Prostate gland (tissue), 2 donors: ENCODE measurements around the gene PNPLA7. TPM values are rescaled to one million over a fixed set of nuclear protein-coding genes. Genes with fewer than 3 reads are reported as not detected.

Experiments used
- DNase-seq: peaks from one replicate; pipeline ENCODE4 v3.0.0-alpha.2; 2019; ENCODE audit warnings: low spot score
- H3K27ac ChIP-seq, 2 donors: fragments of 200-600 bp; sonication (generic); 2 replicates each; pipeline ENCODE4 v1.5.1; 2017 to 2019
- H3K27me3 ChIP-seq: fragments of 200-600 bp; sonication (generic); replicated peaks from 2 replicates; pipeline ENCODE4 v1.5.1; 2019; ENCODE audit not compliant: insufficient read depth
- H3K36me3 ChIP-seq, 2 donors: fragments of 200-600 bp; sonication (generic); 1 replicate in 1 of 2; 2 replicates in 1 of 2; pipeline versions ENCODE4 v1.5.1 to v1.8.1; 2017 to 2019
- H3K4me1 ChIP-seq: fragments of 200-600 bp; sonication (generic); replicated peaks from 2 replicates; pipeline ENCODE4 v1.5.1; 2019
- H3K4me3 ChIP-seq, 2 donors: fragments of 200-600 bp; sonication (generic); 2 replicates each; pipeline ENCODE4 v1.5.1; 2017 to 2019
- H3K9me3 ChIP-seq: fragments of 200-600 bp; sonication (generic); 2 replicates; pipeline ENCODE4 v1.5.1; 2017
- CTCF ChIP-seq, 4 experiments: fragments of 200-600 bp in 2 of 4; fragments of 450-650 bp in 2 of 4; sonication (generic) in 2 of 4; IDR thresholded peaks; 1 replicate in 3 of 4; 2 replicates in 1 of 4; pipeline ENCODE4 v1.5.1; 2016 to 2019; ENCODE audit warnings: antibody characterized with exemption in 4 of 4, mild to moderate bottlenecking in 2 of 4, moderate library complexity in 2 of 4
- POLR2A ChIP-seq: fragments of 450-650 bp; IDR thresholded peaks from one replicate; pipeline ENCODE4 v1.6.1; 2016; ENCODE audit warnings: antibody characterized with exemption, mild to moderate bottlenecking
- POLR2AphosphoS5 ChIP-seq: sonication (generic); formaldehyde crosslinking; IDR thresholded peaks from one replicate; pipeline ENCODE4 v1.6.1; 2017; ENCODE audit warnings: antibody characterized with exemption
- WGBS: methylation state at CpG from one replicate; pipeline ENCODE4 v1.1.5; 2018; 5-methylcytosine and 5-hydroxymethylcytosine counted together
- intact Hi-C: fragments of 100-400 bp; cut with DNase I; formaldehyde crosslinking; loops from one replicate; pipeline ENCODE4 v1.14.2; 2022
- total RNA-seq, 2 donors: library from RNA; depleted of rRNA; stranded (reverse); fragments of >200 nt; gene quantifications; one replicate each; pipeline ENCODE4 v1.1.0, GENCODE V29; 2016

PNPLA7 gene
- total RNA-seq, 2 donors from 2014 or later, result 34.2 to 64.3 TPM

GRCh38 chr9:137531099-137531765, 19.0 kb downstream of the PNPLA7 start:
- H3K9me3 ChIP-seq, result no peaks in the 10 kb centered on the region
- H3K27ac ChIP-seq, result no peak overlapping the region
- peaks cover 4% of the 10 kb centered on the region for H3K4me1 ChIP-seq
- H3K27me3 ChIP-seq, result no peaks in the 10 kb centered on the region
- no peaks in the 10 kb centered on the region for H3K36me3 ChIP-seq
- 68% methylated on average over 17 of the region's 17 CpGs for whole genome bisulfite sequencing
- DNase-seq, result no peak
- intact Hi-C loops, result no loop called here
- no peak overlapping the region for H3K4me3 ChIP-seq
- no peak for TF ChIP-seq POLR2A
- no peak for TF ChIP-seq POLR2AphosphoS5
- TF ChIP-seq CTCF (IDR thresholded peaks at IDR 0.05), result no peak

GRCh38 chr9:137530331-137530730, 19.9 kb downstream of the PNPLA7 start:
- DNase-seq, result no peak
- TF ChIP-seq POLR2AphosphoS5, result no peak
- 81% methylated on average over 5 of the region's 5 CpGs for WGBS
- H3K9me3 ChIP-seq, result no peaks in the 10 kb centered on the region
- no peaks in the 10 kb centered on the region for H3K36me3 ChIP-seq
- H3K4me3 ChIP-seq, result no peak overlapping the region
- no peaks in the 10 kb centered on the region for H3K27me3 ChIP-seq
- H3K27ac ChIP-seq, result no peak overlapping the region
- intact Hi-C loops, result no loop called here
- H3K4me1 ChIP-seq, result peaks cover 4% of the 10 kb centered on the region

GRCh38 chr9:137524981-137525317, 25.3 kb downstream of the PNPLA7 start:
- 82% methylated on average over 5 of the region's 5 CpGs for WGBS
- Histone ChIP-seq H3K4me1 (no peaks in the 10 kb centered on the region), H3K36me3 (no peaks in the 10 kb centered on the region), H3K27ac (no peak overlapping the region), H3K4me3 (no peak overlapping the region), H3K9me3 (no peaks in the 10 kb centered on the region), H3K27me3 (no peaks in the 10 kb centered on the region)
- TF ChIP-seq POLR2AphosphoS5 (no peak), CTCF (IDR thresholded peaks at IDR 0.05) (no peak), POLR2A (no peak)
- intact Hi-C loops, result loop anchor here (5.0 to 10.0 kb wide), 2 partner anchors 98 to 230 kb away; no protein-coding TSS in a partner anchor
- DNase-seq, result no peak

- Histone ChIP-seq H3K27me3 (no peaks in the 10 kb centered on the region), H3K27ac (no peak overlapping the region), H3K36me3 (no peaks in the 10 kb centered on the region), H3K4me3 (no peak overlapping the region), H3K9me3 (no peaks in the 10 kb centered on the region), H3K4me1 (no peaks in the 10 kb centered on the region)
- DNase-seq, result no peak
- WGBS, result 92% methylated on average over 33 of the region's 33 CpGs
- TF ChIP-seq CTCF (IDR thresholded peaks at IDR 0.05) (no peak), POLR2AphosphoS5 (no peak), POLR2A (no peak)
- intact Hi-C loops, result loop anchor here (5.0 to 10.0 kb wide), 2 partner anchors 97 to 230 kb away; no protein-coding TSS in a partner anchor
These were observed 25.8 kb downstream of the PNPLA7 start for GRCh38 chr9:137524161-137524980.

- 93% methylated on average over 36 of the region's 36 CpGs for WGBS
- Histone ChIP-seq H3K36me3 (no peaks in the 10 kb centered on the region), H3K4me3 (no peak overlapping the region), H3K4me1 (no peaks in the 10 kb centered on the region), H3K27ac (no peak overlapping the region), H3K9me3 (no peaks in the 10 kb centered on the region), H3K27me3 (no peaks in the 10 kb centered on the region)
- intact Hi-C loops, result loop anchor here (5.0 to 10.0 kb wide), 2 partner anchors 96 to 228 kb away; no protein-coding TSS in a partner anchor
- DNase-seq, result no peak
- TF ChIP-seq POLR2A (no peak), POLR2AphosphoS5 (no peak), CTCF (IDR thresholded peaks at IDR 0.05) (no peak)
These were observed 27.3 kb downstream of the PNPLA7 start for GRCh38 chr9:137522746-137523455.
